ENCODE results near the gene LIMD2. TPM values are rescaled to one million over a fixed set of nuclear protein-coding genes. Genes with fewer than 3 reads are reported as not detected.

The LIMD2 gene
- total RNA-seq, 6 experiments from 2014 or later = 2.8 to 9.4 (median 5.2) TPM

- intact Hi-C loops (cut with DNase I) = no loop called here
- TF ChIP-seq CTCF (IDR thresholded peaks at IDR 0.05) (no peak), POLR2A (IDR thresholded peaks at IDR 0.05) (no peak)
- no peak for ATAC-seq
- no peaks in the 10 kb centered on the region for H3K27me3 ChIP-seq
- no peak overlapping the region for H3K27ac ChIP-seq
- 100% methylated on average over 1 of the region's 5 CpGs for WGBS (ENCODE audit: insufficient coverage, low coverage, low lambda C conversion rate, missing lambda C conversion rate)
- no peak overlapping the region for H3K4me3 ChIP-seq
- peaks cover 0 to 3% (median 0%) of the 10 kb centered on the region in 4 donors for H3K36me3 ChIP-seq
- DNase-seq = peak in 1 of 3 donors; percentile 31
- peaks cover 0 to 14% (median 7%) of the 10 kb centered on the region in 4 donors for H3K4me1 ChIP-seq
- no peaks in the 10 kb centered on the region for H3K9me3 ChIP-seq
Measured at GRCh38 chr17:63703029-63703428, 3.1 kb upstream of the LIMD2 start.

- H3K4me3 ChIP-seq = no peak overlapping the region
- WGBS (ENCODE audit: insufficient coverage, low coverage, low lambda C conversion rate, missing lambda C conversion rate) = 67% methylated on average over 6 of the region's 6 CpGs
- peak in 1 of 3 donors; percentile 23 for DNase-seq
- H3K27me3 ChIP-seq = no peaks in the 10 kb centered on the region
- peaks cover 0 to 3% (median 0%) of the 10 kb centered on the region in 4 donors for H3K36me3 ChIP-seq
- no peak for ATAC-seq
- intact Hi-C loops (cut with DNase I) = no loop called here
- H3K9me3 ChIP-seq = no peaks in the 10 kb centered on the region
- peaks cover 0 to 17% (median 8%) of the 10 kb centered on the region in 4 donors for H3K4me1 ChIP-seq
- peak overlapping the region in 1 of 3 donors; percentile 24 for H3K27ac ChIP-seq
- no peak for TF ChIP-seq CTCF (IDR thresholded peaks at IDR 0.05)
- TF ChIP-seq POLR2A (IDR thresholded peaks at IDR 0.05) = no peak
Measured at GRCh38 chr17:63702721-63703015, 2.7 kb upstream of the LIMD2 start.

GRCh38 chr17:63701868-63702720, 2.2 kb upstream of the LIMD2 start:
- H3K4me3 ChIP-seq = no peak overlapping the region
- no peaks in the 10 kb centered on the region for H3K27me3 ChIP-seq
- H3K9me3 ChIP-seq = no peaks in the 10 kb centered on the region
- peaks cover 0 to 3% (median 0%) of the 10 kb centered on the region in 4 donors for H3K36me3 ChIP-seq
- TF ChIP-seq CTCF (IDR thresholded peaks at IDR 0.05) (no peak), POLR2A (IDR thresholded peaks at IDR 0.05) (no peak)
- ATAC-seq (peak in 2 of 4 donors; percentile 3 to 6), DNase-seq (peak in 1 of 3 donors; percentile 65)
- peak overlapping the region in 1 of 3 donors; percentile 68 for H3K27ac ChIP-seq
- 81% methylated on average over 8 of the region's 19 CpGs for WGBS (ENCODE audit: insufficient coverage, low coverage, low lambda C conversion rate, missing lambda C conversion rate)
- intact Hi-C loops (cut with DNase I) = no loop called here
- peaks cover 0 to 18% (median 8%) of the 10 kb centered on the region in 4 donors for H3K4me1 ChIP-seq

GRCh38 chr17:63701456-63701820, 1.5 kb upstream of the LIMD2 start:
- intact Hi-C loops (cut with DNase I) = no loop called here
- Histone ChIP-seq H3K9me3 (no peaks in the 10 kb centered on the region), H3K36me3 (peaks cover 0 to 3% (median 0%) of the 10 kb centered on the region in 4 donors), H3K4me1 (peaks cover 0 to 18% (median 8%) of the 10 kb centered on the region in 4 donors), H3K27me3 (no peaks in the 10 kb centered on the region), H3K27ac (peak overlapping the region; percentile 26 to 76 (median 68)), H3K4me3 (peak overlapping the region; percentile 2 to 54 (median 6))
- ATAC-seq = no peak
- DNase-seq = peak in 1 of 3 donors; percentile 62
- no peak for TF ChIP-seq POLR2A (IDR thresholded peaks at IDR 0.05)
- no peak for TF ChIP-seq CTCF (IDR thresholded peaks at IDR 0.05)
- WGBS (ENCODE audit: insufficient coverage, low coverage, low lambda C conversion rate, missing lambda C conversion rate) = 47% methylated on average over 8 of the region's 10 CpGs
